ENCODE results near the gene CMIP. TPM values are rescaled to one million over a fixed set of nuclear protein-coding genes. Genes with fewer than 3 reads are reported as not detected.

Gene CMIP
- total RNA-seq, 4 donors from 2014 or later: 15.5 to 65.9 (median 20.2) TPM

GRCh38 chr16:81562926-81563325 lies 118.3 kb downstream of the CMIP start:
- no peak overlapping the region for H3K27ac ChIP-seq
- no peak overlapping the region for H3K4me3 ChIP-seq (replicated peaks in 1 of 3)
- no peak for DNase-seq
- H3K9me3 ChIP-seq: no peaks in the 10 kb centered on the region
- TF ChIP-seq POLR2A (IDR thresholded peaks at IDR 0.05): no peak
- TF ChIP-seq, protein P1, sequence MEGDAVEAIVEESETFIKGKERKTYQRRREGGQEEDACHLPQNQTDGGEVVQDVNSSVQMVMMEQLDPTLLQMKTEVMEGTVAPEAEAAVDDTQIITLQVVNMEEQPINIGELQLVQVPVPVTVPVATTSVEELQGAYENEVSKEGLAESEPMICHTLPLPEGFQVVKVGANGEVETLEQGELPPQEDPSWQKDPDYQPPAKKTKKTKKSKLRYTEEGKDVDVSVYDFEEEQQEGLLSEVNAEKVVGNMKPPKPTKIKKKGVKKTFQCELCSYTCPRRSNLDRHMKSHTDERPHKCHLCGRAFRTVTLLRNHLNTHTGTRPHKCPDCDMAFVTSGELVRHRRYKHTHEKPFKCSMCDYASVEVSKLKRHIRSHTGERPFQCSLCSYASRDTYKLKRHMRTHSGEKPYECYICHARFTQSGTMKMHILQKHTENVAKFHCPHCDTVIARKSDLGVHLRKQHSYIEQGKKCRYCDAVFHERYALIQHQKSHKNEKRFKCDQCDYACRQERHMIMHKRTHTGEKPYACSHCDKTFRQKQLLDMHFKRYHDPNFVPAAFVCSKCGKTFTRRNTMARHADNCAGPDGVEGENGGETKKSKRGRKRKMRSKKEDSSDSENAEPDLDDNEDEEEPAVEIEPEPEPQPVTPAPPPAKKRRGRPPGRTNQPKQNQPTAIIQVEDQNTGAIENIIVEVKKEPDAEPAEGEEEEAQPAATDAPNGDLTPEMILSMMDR (IDR thresholded peaks at IDR 0.05): no peak
- H3K36me3 ChIP-seq: no peaks in the 10 kb centered on the region
- H3K4me1 ChIP-seq: peaks cover 5 to 6% of the 10 kb centered on the region in 2 donors
- WGBS, 2 donors: 96 to 98% methylated on average over 6 to 8 of the region's 8 CpGs
- intact Hi-C loops (cut with DNase I): no loop called here
- H3K27me3 ChIP-seq: no peaks in the 10 kb centered on the region

DNA sequence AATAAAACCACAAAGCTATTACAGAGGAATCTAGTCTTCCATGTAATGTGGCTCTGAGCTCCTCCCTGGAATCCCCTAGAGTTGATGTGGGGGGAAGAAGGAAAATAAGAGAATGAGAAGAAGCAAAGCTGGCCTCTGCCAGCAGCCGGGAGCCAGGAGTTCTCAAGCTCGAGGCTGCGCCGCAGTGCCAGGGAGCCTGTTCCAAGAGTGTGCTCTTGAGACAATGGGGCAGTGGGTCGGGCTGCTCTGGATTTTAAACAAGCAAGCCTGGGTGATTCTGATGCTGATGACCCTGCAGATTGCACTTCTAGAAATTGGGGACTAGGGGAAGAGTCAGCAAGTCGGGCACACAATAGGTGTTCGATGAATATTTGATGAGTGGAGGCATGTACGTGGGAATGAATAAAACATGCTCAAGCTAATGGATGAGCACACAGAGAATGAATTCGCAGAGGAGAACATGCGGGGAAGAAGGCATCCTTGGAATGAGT lies 119.9 kb downstream of the CMIP start:
- DNase-seq: no peak
- Histone ChIP-seq H3K36me3 (no peaks in the 10 kb centered on the region), H3K27ac (no peak overlapping the region), H3K4me1 (peaks cover 4 to 11% of the 10 kb centered on the region in 2 donors), H3K4me3 (replicated peaks in 1 of 3) (no peak overlapping the region), H3K9me3 (no peaks in the 10 kb centered on the region), H3K27me3 (no peaks in the 10 kb centered on the region)
- intact Hi-C loops (cut with DNase I): no loop called here
- TF ChIP-seq POLR2A (IDR thresholded peaks at IDR 0.05): no peak
- TF ChIP-seq, protein P1 (IDR thresholded peaks at IDR 0.05): no peak
- 51 to 76% methylated on average over 10 of the region's 10 CpGs for WGBS, 2 donors

DNA sequence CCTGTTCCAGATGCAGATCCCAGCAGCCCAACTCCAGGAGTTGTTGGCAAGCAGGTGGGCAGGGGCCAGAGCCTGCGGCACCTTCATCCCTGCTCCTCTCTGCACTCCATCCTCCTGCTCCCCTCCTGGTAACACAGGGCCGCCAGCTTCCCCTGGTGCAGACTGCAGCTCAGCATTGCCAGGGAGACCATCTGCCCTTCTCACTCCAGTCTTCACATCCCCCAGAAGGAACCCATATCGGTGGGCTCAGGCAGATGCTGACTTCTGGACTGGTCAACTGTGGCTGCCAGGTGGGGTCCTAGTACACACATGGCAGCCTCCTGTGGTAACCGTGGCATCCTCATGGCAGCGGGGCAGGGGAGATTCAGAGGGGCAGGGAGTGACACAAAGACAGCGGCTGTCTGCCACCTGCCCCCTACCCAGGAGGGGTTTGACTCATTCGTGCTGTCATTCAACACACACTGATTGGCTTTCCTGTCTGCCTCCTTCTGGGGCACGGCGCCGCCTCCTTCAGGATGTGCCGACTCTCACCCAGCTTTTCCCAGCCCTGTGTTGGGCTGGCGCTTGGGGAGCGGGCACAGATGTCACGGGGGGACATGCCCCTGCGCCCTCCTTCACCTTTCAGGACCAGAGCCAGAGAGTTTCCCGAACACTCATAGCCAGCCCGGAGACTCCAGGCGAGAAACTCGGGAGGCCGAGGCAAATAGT lies 120.9 kb downstream of the CMIP start:
- H3K4me1 ChIP-seq: peaks cover 4 to 11% of the 10 kb centered on the region in 2 donors
- no peaks in the 10 kb centered on the region for H3K36me3 ChIP-seq
- no peaks in the 10 kb centered on the region for H3K9me3 ChIP-seq
- intact Hi-C loops (cut with DNase I): no loop called here
- 87 to 97% methylated on average over 16 to 17 of the region's 20 CpGs for WGBS, 2 donors
- no peak overlapping the region for H3K4me3 ChIP-seq (replicated peaks in 1 of 3)
- H3K27ac ChIP-seq: no peak overlapping the region
- TF ChIP-seq, protein P1 (IDR thresholded peaks at IDR 0.05): no peak
- no peak for TF ChIP-seq POLR2A (IDR thresholded peaks at IDR 0.05)
- no peaks in the 10 kb centered on the region for H3K27me3 ChIP-seq
- DNase-seq: no peak

DNA sequence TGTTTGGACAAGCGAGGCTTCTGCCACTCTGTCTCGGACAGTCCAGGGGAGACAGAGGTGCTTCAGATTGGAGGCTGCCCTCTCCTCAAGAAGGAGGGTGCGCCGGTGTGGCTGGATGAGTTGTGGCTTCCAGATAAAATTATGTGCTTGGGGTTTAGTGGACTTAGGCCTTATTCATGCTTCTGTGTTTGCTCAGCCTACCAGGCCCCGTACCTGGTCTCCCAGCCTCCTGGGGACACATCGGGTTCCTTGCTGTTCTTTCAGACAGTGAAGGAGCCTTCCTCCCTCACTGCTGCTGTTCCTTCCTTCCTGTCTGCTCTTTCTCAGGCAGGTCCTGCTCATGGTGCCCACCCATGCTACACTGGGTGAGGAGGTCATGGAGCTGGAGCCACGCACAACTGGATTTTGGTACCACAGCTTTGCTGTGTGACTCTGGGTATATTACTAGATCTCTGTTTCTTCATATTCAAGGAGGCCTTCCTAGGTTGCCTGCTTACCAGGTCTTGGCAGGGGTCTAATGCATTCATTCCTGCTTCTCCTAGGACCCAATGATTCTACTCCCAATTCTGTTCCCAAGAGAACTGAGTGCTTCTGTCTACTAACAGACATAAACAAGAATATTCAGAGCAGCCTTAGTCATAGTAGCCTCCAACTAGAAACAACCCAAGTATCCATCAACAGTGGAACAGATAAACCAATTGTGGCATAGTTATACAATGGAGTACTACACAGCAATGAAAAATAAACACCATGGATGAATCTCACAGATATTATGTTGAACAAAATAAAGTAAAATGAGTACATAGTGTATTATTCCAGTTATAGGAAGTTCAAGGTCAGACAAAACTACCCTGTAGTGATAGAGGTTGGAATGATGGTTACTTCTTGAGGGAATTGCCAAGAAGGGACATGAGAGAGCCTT lies 121.7 kb downstream of the CMIP start:
- no peak for TF ChIP-seq POLR2A (IDR thresholded peaks at IDR 0.05)
- TF ChIP-seq, protein P1 (IDR thresholded peaks at IDR 0.05): no peak

More for the DNA sequence above, 121.7 kb downstream of the CMIP start:
- intact Hi-C loops (cut with DNase I): no loop called here
- Histone ChIP-seq H3K27ac (no peak overlapping the region), H3K36me3 (no peaks in the 10 kb centered on the region), H3K4me1 (peaks cover 4 to 11% of the 10 kb centered on the region in 2 donors), H3K27me3 (no peaks in the 10 kb centered on the region), H3K9me3 (no peaks in the 10 kb centered on the region), H3K4me3 (replicated peaks in 1 of 3) (no peak overlapping the region)
- no peak for DNase-seq
- WGBS, 2 donors: 94 to 99% methylated on average over 7 of the region's 7 CpGs

All from thyroid gland (tissue), 4 donors.